ENCODE measurements around the gene ZNF592.

ZNF592 gene

DNA sequence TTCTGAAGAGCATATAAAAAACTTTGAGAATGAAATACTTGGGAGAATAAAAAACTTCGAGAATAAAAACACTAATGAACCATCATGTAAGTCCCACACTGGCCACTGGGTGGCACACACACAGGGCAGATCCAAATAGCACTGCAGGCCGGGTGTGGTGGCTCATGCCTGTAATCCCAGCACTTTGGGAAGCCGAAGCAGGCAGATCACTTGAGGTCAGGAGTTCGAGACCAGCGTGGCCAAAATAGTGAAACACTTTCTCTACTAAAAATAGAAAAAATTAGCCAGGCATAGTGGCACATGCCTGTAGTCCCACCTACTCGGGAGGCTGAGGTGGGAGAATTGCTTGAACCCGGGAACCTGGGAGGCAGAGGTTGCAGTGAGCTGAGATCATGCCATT lies 97.2 kb downstream of the ZNF592 start:
- DNase-seq (ENCODE audit: low read depth in 1 of 2, low spot score in 1 of 2): peak in 1 of 2 donors; percentile 8

DNA sequence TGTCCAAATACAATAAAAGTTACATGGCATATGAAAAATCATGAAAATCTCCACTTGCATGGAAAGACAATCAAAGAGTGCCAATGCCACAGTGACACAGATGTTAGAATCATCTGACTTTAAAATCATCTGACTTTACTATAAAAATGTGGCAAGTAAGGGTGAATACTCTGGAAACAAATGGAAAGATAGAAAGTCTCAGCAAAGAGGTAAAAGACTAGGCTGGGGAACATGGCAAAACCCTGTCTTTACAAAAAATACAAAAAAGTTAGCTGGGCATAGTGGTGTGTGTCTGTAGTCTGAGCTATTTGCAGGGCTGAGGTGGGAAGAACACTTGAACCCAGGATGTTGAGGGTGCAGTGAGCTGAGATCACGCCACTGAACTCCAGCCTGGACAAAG lies 97.9 kb downstream of the ZNF592 start:
- no peak for DNase-seq (ENCODE audit: low read depth in 1 of 2, low spot score in 1 of 2)

DNA sequence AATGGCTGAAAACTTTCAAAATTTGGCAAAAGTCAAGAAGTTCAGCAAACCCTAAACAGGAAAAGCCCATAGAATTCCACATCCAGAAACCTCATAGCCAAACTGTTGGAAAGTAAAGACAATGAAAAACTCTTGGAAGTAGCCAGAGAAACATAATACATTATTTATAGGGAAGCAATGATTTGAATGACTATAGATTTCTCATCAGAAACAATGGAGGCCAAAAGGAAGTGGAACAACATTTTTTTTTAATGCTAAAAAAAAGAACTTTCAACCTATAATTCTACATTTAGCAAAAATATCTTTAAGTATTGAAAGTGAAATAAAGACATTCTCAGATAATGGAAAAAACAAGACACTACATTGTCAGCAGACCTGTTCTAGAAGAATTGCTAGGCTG lies 99.0 kb downstream of the ZNF592 start:
- DNase-seq (ENCODE audit: low read depth in 1 of 2, low spot score in 1 of 2): no peak

DNA sequence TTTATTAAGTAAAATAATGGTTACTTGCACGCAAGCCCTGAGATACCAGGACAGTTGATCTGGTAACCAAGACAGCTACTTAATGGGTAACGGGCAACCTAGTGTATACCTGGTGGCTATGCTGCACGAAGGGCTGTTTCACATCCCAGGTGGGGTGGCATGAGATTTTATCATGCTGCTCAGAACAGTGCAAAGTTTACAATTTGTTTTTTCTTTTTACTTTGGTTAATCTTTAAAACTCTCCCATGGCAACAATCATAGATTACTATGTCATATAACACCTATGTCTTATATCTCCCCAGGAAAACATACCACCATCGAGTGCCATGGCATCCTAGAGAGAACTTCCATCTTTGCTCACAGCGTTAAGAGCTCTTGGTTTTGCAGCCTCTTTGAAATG lies 103.8 kb downstream of the ZNF592 start:
- no peak for DNase-seq (ENCODE audit: low read depth in 1 of 2, low spot score in 1 of 2)

DNA sequence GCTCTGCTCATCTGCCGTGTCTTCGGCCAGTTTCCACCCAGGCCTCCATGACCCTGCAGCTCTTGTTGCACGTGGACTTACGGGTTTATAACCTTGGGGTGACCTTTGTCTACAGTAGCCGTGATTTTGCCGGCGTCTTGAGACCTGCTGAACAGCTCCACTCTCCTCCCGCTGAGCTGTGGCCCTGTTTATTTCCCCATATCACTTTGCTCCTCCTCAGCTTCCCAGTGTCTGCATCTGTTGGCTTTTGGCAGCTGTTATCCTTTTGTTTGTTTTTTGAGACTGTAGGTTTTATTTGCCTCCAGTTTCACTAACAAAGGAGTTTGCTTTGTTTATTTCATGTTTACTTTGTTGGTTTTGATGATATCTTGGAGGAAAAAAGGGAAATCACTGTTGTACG lies 106.7 kb downstream of the ZNF592 start:
- DNase-seq (ENCODE audit: low read depth in 1 of 2, low spot score in 1 of 2): no peak

DNA sequence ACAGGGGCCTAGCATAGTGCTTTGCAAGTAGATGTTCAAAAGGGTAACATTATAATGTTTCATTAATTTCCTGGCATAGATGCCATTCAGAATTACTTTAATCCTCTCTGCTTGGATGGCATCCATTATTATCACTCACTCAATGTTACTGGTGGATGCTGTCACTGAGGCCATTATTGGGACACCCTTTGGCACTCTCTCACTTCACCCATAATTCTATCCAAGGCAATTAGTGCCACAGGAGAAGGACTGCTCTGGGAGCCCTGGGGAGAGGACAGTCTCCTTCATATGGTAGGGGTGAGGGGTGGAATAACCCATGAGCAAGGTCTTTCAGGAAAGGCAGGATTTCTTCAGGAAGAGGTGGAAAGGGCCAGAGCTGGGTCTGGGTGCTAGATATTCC lies 107.4 kb downstream of the ZNF592 start:
- DNase-seq (ENCODE audit: low read depth in 1 of 2, low spot score in 1 of 2): no peak
